Measurements from ENCODE around the gene HRH1. TPM values are rescaled to one million over a fixed set of nuclear protein-coding genes. Genes with fewer than 3 reads are reported as not detected.
"Not testable (repeated sequence)": the region's sequence is repeated elsewhere in the genome, so short reads cannot be mapped to it uniquely, and the experiment has no call there.

The HRH1 gene
- total RNA-seq, 1 experiment from 2014 or later, result 9.0 TPM

- DNase-seq (ENCODE audit: low read depth), result no peak
Observed at GRCh38 chr3:11239796-11240195, 85.5 kb downstream of the HRH1 start.

- DNase-seq (ENCODE audit: low read depth), result no peak
Observed at GRCh38 chr3:11240496-11240895, 86.2 kb downstream of the HRH1 start.

GRCh38 chr3:11244121-11244677 is 89.9 kb downstream of the HRH1 start:
- no peak for DNase-seq (ENCODE audit: low read depth)

GRCh38 chr3:11245276-11245675 is 91.0 kb downstream of the HRH1 start:
- no peak for DNase-seq (ENCODE audit: low read depth)

DNA sequence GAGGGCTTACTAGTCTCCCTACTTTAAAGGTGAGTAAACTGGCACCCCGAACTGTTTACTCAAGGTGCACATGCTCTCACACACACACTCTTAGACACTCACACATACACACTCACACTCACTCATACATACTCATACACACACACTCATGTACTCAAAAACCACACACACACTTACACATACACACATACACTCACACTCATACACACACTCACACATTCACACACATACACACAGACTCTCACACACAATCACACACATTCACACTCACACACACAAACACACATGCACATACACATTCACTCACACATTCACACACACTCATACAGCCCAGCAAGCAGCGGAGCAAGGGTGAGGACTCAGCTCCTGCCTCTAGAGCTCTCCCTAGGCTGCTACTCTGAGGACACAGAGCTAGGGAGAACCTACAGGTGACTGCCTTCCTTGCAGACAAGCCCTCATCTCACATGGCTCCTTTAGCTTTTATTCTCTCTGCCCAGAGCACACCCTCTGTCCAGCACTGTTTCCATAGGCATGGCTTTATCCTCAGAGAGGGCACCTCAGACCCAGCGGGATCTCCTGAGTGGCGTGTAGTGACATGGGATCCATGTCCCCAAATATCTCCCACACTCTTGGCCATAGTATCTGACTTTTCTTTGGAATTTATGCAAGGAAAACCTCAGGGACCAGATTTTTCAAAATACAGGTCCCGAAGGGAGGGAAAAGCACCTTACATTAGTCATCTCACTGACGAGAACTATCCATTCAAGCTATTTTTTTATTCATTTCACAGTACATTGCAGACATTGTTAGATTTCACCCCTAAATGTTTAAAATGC is 91.8 kb downstream of the HRH1 start:
- no peak for DNase-seq (ENCODE audit: low read depth)

- no peak for DNase-seq (ENCODE audit: low read depth)
Observed at GRCh38 chr3:11246663-11246970, 92.3 kb downstream of the HRH1 start.

DNA sequence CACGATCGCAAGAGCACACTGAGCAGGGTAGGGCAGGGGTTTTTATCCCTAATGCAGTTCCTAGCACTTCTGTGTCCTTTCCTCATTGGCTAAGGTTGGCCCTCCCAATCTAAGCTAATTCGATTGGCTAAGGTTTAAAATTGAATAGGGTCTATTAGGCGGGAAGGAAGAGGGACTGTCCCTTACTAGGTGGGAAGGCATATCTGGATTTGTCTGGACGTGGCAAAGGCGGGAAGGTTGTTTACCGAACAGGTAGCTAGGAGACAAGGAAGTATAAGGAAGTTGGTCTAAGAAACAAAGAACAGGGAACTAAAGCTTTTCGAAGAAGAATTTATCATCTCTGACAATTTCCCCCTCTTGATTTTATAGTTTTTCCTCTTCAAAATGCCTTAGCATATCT is 93.1 kb downstream of the HRH1 start:
- DNase-seq (ENCODE audit: low read depth), result no peak

DNA sequence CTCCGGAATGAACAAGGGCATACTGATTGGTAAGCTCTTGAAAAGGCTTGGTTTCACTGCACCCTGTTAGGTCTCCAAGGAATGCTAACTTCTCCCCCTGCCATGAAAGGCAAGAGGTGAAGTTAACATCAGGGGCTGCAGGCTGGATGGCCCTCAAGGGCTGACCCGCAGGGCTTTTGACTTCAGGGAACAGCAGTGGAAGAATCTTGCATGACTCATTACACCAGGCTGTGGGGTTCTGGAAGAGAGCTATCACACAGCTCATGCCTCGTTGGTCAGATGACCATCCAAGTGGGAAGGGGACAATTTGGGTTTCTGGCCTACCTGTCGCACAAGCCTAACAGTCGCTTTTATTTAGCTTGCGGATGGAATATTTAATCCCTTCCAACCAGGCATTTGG is 94.3 kb downstream of the HRH1 start:
- DNase-seq (ENCODE audit: low read depth), result no peak

DNA sequence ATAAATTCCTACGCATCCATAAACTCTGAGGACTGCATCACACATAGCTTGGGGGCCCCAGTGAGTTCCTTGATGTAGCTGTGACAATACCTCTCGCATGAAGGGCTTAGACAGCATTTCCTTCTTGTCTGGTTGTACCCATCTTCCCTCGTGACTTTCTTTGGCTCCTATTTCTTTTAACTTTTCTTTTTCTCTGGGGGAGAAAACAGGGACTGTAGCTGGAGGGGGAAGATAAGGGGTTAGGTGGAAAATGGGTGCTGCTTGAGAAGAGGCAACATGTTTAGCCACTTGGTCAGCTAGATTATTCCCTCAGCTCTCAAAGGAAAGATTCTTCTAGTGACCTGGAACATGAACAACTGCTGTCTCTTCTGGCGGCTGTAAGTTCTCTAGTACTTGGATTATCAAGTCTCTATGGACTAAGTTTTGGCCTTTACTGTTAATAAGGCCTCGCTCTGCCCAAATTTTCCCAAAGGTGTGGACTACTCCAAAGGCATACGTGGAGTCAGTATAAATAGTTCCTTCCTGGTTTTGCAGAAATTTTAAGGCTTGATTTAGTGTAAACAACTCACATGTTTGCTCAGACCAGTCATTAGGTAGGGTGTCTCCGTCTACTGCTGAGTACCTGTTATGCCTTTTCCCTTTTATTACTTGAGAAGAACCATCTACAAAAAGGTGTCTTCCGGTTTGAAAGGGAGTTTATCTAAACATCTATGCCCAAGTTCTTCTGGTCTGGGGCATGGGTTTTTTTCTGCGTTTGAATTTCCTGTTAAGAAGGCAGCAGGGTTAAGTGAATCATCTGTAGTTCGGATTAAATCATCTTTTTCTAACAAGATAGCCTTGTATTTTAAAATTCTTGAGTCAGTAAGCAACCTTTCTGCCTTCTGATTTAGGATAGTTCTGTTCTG is 96.9 kb downstream of the HRH1 start:
- no peak for DNase-seq (ENCODE audit: low read depth)

DNA sequence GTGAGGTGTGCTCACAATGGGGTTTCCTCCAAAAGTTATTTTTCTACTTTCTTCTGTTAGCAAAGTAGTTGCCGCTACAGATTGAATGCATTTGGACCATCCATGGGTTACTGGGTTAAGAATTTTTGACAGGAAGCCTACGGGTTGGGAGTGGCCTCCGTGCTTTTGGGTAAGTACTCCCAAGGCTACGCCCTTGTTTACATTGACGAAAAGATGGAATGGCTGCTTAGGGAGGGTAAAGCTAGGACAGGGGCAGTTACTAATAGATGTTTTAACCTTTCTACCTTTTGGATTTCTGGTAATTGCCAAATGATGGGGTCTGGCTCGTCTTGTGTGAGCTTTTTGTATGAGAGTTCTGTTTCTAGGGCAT is 97.5 kb downstream of the HRH1 start:
- no peak for DNase-seq (ENCODE audit: low read depth)

DNA sequence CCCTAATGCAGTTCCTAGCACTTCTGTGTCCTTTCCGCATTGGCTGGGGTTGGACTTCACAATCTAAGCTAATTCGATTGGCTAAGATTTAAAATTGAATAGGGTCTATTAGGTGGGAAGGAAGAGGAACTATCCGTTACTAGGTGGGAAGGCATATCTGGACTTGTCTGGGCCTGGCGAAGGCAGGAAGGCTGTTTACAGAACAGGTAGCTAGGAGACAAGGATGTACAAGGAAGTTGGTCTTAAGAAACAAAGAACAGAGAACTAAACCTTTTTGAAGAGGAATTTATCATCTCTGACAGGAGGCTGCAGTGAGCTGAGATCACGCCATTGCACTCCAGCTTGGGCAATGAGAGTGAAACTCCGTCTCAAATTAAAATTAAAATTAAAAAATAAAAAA is 100.6 kb downstream of the HRH1 start:
- DNase-seq (ENCODE audit: low read depth), result no peak

GRCh38 chr3:11255537-11255936 is 101.2 kb downstream of the HRH1 start:
- not testable (repeated sequence) for DNase-seq (ENCODE audit: low read depth)

GRCh38 chr3:11258958-11259357 is 104.7 kb downstream of the HRH1 start:
- DNase-seq (ENCODE audit: low read depth), result no peak

DNA sequence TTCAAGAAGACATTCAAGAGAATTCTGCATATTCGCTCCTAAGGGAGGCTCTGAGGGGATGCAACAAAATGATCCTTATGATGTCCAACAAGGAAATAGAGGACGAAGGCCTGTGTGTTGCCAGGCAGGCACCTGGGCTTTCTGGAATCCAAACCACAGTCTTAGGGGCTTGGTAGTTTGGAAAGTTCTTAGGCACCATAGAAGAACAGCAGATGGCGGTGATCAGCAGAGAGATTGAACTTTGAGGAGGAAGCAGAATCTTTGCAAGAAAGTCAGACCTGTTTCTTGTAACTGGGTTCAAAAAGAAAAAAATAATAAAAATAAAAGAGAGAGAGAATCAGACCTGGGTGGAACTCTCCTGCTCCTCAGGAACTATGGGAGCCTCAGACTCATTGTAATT is 106.2 kb downstream of the HRH1 start:
- no peak for DNase-seq (ENCODE audit: low read depth)

DNA sequence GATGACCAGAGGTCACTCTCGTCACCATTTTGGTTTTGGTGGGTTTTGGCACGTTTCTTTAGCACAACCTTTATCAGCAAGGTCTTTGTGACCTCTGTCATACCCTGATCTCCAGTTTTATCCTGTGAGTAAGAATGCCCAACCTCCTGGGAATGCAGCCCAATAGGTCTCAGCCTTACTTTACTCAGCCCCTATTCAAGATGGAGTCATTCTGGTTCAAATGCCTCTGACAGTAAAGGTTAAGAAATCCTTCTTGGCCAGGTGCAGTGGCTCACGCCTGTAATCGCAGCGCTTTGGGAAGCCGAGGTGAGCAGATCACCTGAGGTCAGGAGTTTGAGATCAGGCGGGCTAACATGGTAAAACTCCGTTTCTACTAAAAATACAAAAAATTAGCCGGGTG is 114.7 kb downstream of the HRH1 start:
- no peak for DNase-seq (ENCODE audit: low read depth)

- DNase-seq (ENCODE audit: low read depth), result peak; percentile 98
Observed at GRCh38 chr3:11271986-11272904, 118.0 kb downstream of the HRH1 start, which contains the start of gene ATG7. ATG7 (plus strand) TSS chr3:11272397; CDS start chr3:11298696, 26,299 bp downstream.

DNA sequence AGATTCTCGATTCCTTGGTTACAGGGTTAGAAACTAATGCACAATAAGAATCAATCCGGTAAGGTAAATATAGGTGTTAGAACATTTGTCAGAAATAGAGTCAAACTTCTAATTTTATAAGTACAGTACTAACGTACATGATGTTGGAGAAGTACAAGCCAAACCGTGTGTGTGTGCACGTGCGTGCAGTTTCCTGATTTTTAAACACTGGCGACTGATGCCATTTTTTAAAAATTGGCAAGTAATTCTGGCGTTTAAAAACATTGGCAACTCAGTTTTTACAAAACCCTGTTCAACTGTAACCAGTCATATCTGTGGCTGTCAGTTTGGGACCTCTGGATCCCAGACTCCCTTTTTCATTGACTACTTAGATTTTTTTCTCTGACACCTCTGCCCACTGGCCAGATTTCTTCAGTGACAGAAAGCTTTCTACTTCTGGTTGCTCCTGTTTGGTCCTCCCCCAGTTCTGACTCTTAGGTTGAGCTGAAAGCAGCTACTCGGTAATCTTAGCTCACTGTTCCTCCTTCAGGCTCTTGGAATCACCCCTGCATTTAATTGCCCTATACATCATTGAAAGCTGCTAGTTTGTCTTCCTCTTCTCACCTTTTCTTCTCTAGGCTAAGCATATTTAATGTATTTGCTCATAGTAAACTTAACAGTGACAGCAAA is 118.7 kb downstream of the HRH1 start:
- no peak for DNase-seq (ENCODE audit: low read depth)

DNA sequence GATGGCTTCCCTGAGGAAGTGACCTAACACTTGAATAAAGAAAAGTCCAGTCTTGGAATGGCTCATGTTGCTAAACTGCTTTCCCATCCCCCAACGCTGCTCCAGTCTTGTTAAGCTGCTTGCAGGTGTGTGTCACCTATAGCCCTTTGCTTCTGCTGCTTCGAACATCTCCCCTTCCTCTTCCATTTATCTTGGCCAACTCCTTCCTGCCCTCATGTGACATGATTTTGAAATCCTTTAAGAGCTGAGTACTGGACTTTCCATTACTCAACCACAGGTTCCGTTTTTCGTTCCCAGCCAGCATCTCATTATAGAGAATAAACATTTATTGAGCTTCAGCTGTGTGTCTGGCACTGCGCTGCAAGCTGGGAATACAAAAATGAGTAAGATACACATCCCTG is 119.6 kb downstream of the HRH1 start:
- DNase-seq (ENCODE audit: low read depth), result no peak

DNA sequence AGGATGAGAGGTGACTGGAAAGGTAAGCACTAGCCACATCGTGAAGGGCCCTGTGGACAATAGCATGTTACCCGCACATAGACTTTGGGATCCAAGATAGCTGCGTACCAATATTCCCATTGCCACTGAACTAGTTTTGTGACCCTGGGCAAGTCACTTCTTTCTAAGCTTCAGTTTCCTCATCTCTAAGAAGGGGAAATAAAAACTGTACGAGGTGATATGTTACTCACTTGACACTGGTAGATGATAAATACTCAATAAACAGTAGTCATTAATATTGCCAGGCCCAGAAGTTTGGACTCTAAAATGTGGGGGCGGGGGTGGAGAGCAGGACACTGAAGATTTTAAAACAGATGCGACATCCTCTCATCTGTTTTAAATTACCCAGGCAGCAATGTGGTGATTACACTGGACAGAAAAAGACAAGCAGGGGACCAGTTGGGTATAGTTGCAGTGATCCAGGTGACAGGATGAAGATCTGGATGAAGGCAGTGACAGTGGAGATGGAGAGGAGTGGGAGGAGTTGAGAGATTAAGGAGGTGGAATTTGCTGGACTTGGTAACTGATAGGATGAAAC is 120.4 kb downstream of the HRH1 start:
- no peak for DNase-seq (ENCODE audit: low read depth)

GRCh38 chr3:11275926-11276325 is 121.6 kb downstream of the HRH1 start:
- no peak for DNase-seq (ENCODE audit: low read depth)

DNA sequence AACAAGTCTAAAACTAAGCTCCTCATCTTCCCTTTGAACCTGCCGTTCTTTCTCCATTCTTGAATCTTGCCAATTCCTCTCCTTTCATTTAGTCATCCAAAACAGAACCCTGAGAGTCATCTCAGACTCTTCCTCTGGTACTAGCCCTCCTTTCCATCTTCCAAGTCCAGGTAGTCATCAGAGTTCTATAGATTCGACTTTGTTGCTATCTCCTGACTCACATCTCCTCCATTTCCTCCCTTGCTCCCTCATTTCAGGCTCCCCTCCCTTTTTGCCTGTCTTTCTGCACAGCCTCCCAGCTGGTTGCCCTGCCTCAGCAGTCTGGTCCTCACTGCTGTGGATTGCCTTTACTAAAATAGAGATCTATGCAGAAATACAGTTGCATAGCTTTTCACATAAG is 122.6 kb downstream of the HRH1 start:
- no peak for DNase-seq (ENCODE audit: low read depth)

Measured in Daoy (cell line).